Body of pancreas (tissue), 4 donors: ENCODE data around the gene RAB11A.

ENCODE experiments used
- CTCF ChIP-seq, 7 experiments: fragments of 450-650 bp in 4 of 7; fragments of 200-600 bp in 3 of 7; sonication (generic) in 3 of 7; IDR thresholded peaks; one replicate each; pipeline ENCODE4 v1.5.1; 2016 to 2019; ENCODE audit warnings: antibody characterized with exemption in 7 of 7
- POLR2A ChIP-seq, 3 donors: fragments of 450-650 bp; IDR thresholded peaks; one replicate each; pipeline ENCODE4 v1.6.1; 2016; ENCODE audit warnings: antibody characterized with exemption in 3 of 3, mild to moderate bottlenecking in 2 of 3

- TF ChIP-seq CTCF (IDR thresholded peaks at IDR 0.05) (no peak), POLR2A (IDR thresholded peaks at IDR 0.05) (no peak)
Observed at GRCh38 chr15:65885668-65886218, 16.5 kb downstream of the RAB11A start.
